ENCODE data around the gene ALDH1A2. TPM values are rescaled to one million over a fixed set of nuclear protein-coding genes. Genes with fewer than 3 reads are reported as not detected.

ALDH1A2 gene
- polyA plus RNA-seq, 3 donors = 0.41 to 5.1 (median 3.4) TPM

- H3K9ac ChIP-seq (ENCODE audit: insufficient read depth, low read length, poor library complexity, severe bottlenecking) = peak overlapping the region; percentile 52
- H3K36me3 ChIP-seq (replicated peaks in 1 of 2; ENCODE audit: control insufficient read depth in 1 of 2, insufficient read depth in 2 of 2, low read length in 2 of 2) = no peaks in the 10 kb centered on the region
- H3K4me1 ChIP-seq (ENCODE audit: control insufficient read depth in 1 of 2, insufficient read depth in 2 of 2, low read length in 2 of 2) = peaks cover 14 to 18% of the 10 kb centered on the region in 2 donors
- peak; percentile 50 to 65 (median 64) for DNase-seq
- peak; percentile 82 for TF ChIP-seq CTCF (IDR thresholded peaks at IDR 0.05)
- Mint-ChIP-seq H3K9me3 (peaks cover 0 to 16% (median 1%) of the 10 kb centered on the region in 7 donors), H3K4me3 (peak overlapping the region; percentile 62 to 86), H3K27me3 (ENCODE audit: low read depth in 3 of 3) (peaks cover 74 to 78% (median 74%) of the 10 kb centered on the region in 3 donors), H3K4me1 (peaks cover 12% of the 10 kb centered on the region), H3K27ac (peak overlapping the region in 1 of 7 donors; percentile 69), H3K36me3 (peaks cover 0 to 7% of the 10 kb centered on the region in 2 donors)
- H3K79me2 ChIP-seq (ENCODE audit: insufficient read depth, low read length) = no peaks in the 10 kb centered on the region
- intact Hi-C loops (cut with micrococcal nuclease) = no loop called here
- H3K9me3 ChIP-seq (replicated peaks in 1 of 2; ENCODE audit: control insufficient read depth in 1 of 2, insufficient read depth in 1 of 2, low read length in 2 of 2) = peaks cover 0 to 16% of the 10 kb centered on the region in 2 donors
- no peak overlapping the region for H3K27ac ChIP-seq (ENCODE audit: low read depth in 1 of 2, low read length in 2 of 2)
- WGBS (ENCODE audit: insufficient coverage) = 6% methylated on average over 50 of the region's 59 CpGs
- H4K20me1 ChIP-seq (ENCODE audit: insufficient read depth, low read length) = no peaks in the 10 kb centered on the region
- H3K4me3 ChIP-seq (replicated peaks in 1 of 3; ENCODE audit: low read depth in 2 of 3, low read length in 3 of 3) = peak overlapping the region; percentile 24 to 70 (median 49)
- H3K27me3 ChIP-seq (ENCODE audit: control insufficient read depth in 2 of 2, insufficient read depth in 2 of 2, low read length in 2 of 2) = peaks cover 68 to 84% of the 10 kb centered on the region in 2 donors
- peak overlapping the region; percentile 81 for H2AFZ ChIP-seq (ENCODE audit: insufficient read depth, low read depth, low read length, poor library complexity, severe bottlenecking)
- H3K4me2 ChIP-seq (replicated peaks; ENCODE audit: extremely low read depth, low read length, poor library complexity, severe bottlenecking) = peak overlapping the region; percentile 73
Measured at GRCh38 chr15:58066042-58066867, 744 bp upstream of the ALDH1A2 start.

GRCh38 chr15:58064980-58065444 lies 499 bp downstream of the ALDH1A2 start:
- H3K27ac Mint-ChIP-seq = no peak overlapping the region
- peak in 2 of 3 donors; percentile 4 to 26 for DNase-seq
- intact Hi-C loops (cut with micrococcal nuclease) = no loop called here
- H3K4me3 Mint-ChIP-seq = peak overlapping the region; percentile 72 to 85
- peaks cover 76 to 96% of the 10 kb centered on the region in 2 donors for H3K27me3 ChIP-seq (ENCODE audit: control insufficient read depth in 2 of 2, insufficient read depth in 2 of 2, low read length in 2 of 2)
- H3K36me3 ChIP-seq (replicated peaks in 1 of 2; ENCODE audit: control insufficient read depth in 1 of 2, insufficient read depth in 2 of 2, low read length in 2 of 2) = no peaks in the 10 kb centered on the region
- H3K4me1 ChIP-seq (ENCODE audit: control insufficient read depth in 1 of 2, insufficient read depth in 2 of 2, low read length in 2 of 2) = peaks cover 14 to 18% of the 10 kb centered on the region in 2 donors
- H3K4me2 ChIP-seq (replicated peaks; ENCODE audit: extremely low read depth, low read length, poor library complexity, severe bottlenecking) = peak overlapping the region; percentile 73
- no peak overlapping the region for H3K9ac ChIP-seq (ENCODE audit: insufficient read depth, low read length, poor library complexity, severe bottlenecking)
- peaks cover 9% of the 10 kb centered on the region for H3K4me1 Mint-ChIP-seq
- TF ChIP-seq CTCF (IDR thresholded peaks at IDR 0.05) = no peak
- H3K27me3 Mint-ChIP-seq (ENCODE audit: low read depth in 3 of 3) = peaks cover 84 to 88% (median 86%) of the 10 kb centered on the region in 3 donors
- H3K9me3 ChIP-seq (replicated peaks in 1 of 2; ENCODE audit: control insufficient read depth in 1 of 2, insufficient read depth in 1 of 2, low read length in 2 of 2) = peaks cover 0 to 16% of the 10 kb centered on the region in 2 donors
- peak overlapping the region; percentile 81 for H2AFZ ChIP-seq (ENCODE audit: insufficient read depth, low read depth, low read length, poor library complexity, severe bottlenecking)
- WGBS (ENCODE audit: insufficient coverage) = 4% methylated on average over 39 of the region's 39 CpGs
- H3K79me2 ChIP-seq (ENCODE audit: insufficient read depth, low read length) = no peaks in the 10 kb centered on the region
- H3K27ac ChIP-seq (ENCODE audit: low read depth in 1 of 2, low read length in 2 of 2) = no peak overlapping the region
- H3K4me3 ChIP-seq (replicated peaks in 1 of 3; ENCODE audit: low read depth in 2 of 3, low read length in 3 of 3) = peak overlapping the region in 1 of 3 experiments; percentile 70
- peaks cover 0 to 16% (median 1%) of the 10 kb centered on the region in 7 donors for H3K9me3 Mint-ChIP-seq
- no peaks in the 10 kb centered on the region for H4K20me1 ChIP-seq (ENCODE audit: insufficient read depth, low read length)
- H3K36me3 Mint-ChIP-seq = peaks cover 0 to 7% of the 10 kb centered on the region in 2 donors

Data from CD14-positive monocyte (primary cell).